Cardiac muscle cell (in vitro differentiated cells and primary cell): ENCODE results near the gene BLVRA. TPM values are rescaled to one million over a fixed set of nuclear protein-coding genes. Genes with fewer than 3 reads are reported as not detected.
A peak's percentile ranks its signal among the peaks of the same experiment; 100 is the strongest.

Experiments used
- DNase-seq, 2 donors: peaks; one replicate each; pipeline versions ENCODE4 v3.0.0 to v3.0.0-alpha.2; 2010 to 2017; ENCODE audit warnings: low read depth in 1 of 2, low spot score in 1 of 2
- H3K27ac ChIP-seq: fragments of 200-600 bp; sonication (generic); 2 replicates; pipeline ENCODE4 v1.5.1; 2016
- H3K27me3 ChIP-seq: fragments of 200-600 bp; sonication (generic); 2 replicates; pipeline ENCODE4 v1.6.0; 2016; ENCODE audit warnings: control low read depth
- H3K36me3 ChIP-seq: fragments of 200-600 bp; sonication (generic); 2 replicates; pipeline ENCODE4 v1.5.1; 2016; ENCODE audit warnings: control low read depth
- H3K4me1 ChIP-seq: fragments of 200-600 bp; sonication (generic); 2 replicates; pipeline ENCODE4 v1.8.1; 2017; ENCODE audit warnings: low read depth, mild to moderate bottlenecking, mixed run types
- H3K4me3 ChIP-seq: fragments of 200-600 bp; sonication (generic); 2 replicates; pipeline ENCODE4 v1.5.1; 2016; ENCODE audit warnings: mild to moderate bottlenecking
- H3K9me3 ChIP-seq: fragments of 200-600 bp; sonication (generic); 2 replicates; pipeline ENCODE4 v1.5.1; 2017; ENCODE audit warnings: low read depth, mild to moderate bottlenecking, control low read depth
- polyA plus RNA-seq: library from polyadenylated mRNA; unstranded; fragments of >200 nt; fragmentation: Nextera tagmentation; extraction: Ambion mirVana; gene quantifications from 2 replicates; pipeline ENCODE4 v1.2.1, GENCODE V29; 2016
- total RNA-seq: library from RNA; depleted of rRNA; stranded (reverse); fragments of >200 nt; gene quantifications from 2 replicates; pipeline ENCODE4 v1.2.3, GENCODE V29; 2016
- TF ChIP-seq, protein P1 (sequence below): IDR thresholded peaks from 2 replicates; pipeline ENCODE4 v1.5.1; 2012; ENCODE audit warnings: low read depth, mild to moderate bottlenecking, low read length

Gene BLVRA
- total and polyA plus RNA-seq, 2 experiments from 2014 or later, result 34.0 to 84.4 TPM

DNA sequence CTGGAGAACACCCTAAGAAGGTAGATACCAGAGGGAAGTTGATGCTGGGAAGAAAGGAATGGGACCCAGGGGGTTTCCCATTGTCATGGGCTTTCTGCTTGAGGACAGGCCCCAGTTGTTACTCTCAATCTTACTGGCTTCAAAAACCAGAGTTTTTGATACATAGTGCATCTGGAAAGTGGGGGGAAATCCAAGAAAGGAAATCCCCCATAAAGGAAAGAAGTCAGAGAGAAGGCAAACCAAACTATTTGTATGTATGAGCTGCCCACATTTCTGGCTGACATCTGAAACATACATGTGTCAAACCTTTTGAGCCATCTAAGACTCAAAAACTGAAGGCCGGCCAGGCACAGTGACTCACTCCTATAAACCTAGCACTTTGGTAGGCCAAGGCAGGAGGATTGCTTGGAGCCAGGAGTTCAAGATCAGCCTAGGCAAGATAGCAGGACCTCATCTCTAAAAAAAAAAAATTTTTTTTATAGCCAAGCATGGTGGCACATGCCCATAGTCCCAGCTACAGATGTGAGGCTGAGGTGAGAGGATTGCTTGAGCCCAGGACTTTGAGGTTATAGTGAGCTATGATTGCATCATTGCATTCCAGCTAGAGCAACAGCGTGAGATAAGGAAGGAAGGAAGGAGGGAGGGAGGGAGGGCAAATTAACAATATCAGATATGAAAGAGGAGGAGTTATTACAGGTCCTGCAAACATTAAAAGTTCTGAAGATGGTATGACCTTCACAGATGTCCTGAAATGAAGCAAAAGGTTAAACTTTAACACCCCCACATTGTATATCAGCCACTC, 22.5 kb upstream of the BLVRA start:
- no peaks in the 10 kb centered on the region for H3K9me3 ChIP-seq
- DNase-seq, result peak in 1 of 2 donors; percentile 77
- no peaks in the 10 kb centered on the region for H3K36me3 ChIP-seq
- H3K27me3 ChIP-seq, result no peaks in the 10 kb centered on the region
- no peaks in the 10 kb centered on the region for H3K4me1 ChIP-seq
- TF ChIP-seq, protein P1, sequence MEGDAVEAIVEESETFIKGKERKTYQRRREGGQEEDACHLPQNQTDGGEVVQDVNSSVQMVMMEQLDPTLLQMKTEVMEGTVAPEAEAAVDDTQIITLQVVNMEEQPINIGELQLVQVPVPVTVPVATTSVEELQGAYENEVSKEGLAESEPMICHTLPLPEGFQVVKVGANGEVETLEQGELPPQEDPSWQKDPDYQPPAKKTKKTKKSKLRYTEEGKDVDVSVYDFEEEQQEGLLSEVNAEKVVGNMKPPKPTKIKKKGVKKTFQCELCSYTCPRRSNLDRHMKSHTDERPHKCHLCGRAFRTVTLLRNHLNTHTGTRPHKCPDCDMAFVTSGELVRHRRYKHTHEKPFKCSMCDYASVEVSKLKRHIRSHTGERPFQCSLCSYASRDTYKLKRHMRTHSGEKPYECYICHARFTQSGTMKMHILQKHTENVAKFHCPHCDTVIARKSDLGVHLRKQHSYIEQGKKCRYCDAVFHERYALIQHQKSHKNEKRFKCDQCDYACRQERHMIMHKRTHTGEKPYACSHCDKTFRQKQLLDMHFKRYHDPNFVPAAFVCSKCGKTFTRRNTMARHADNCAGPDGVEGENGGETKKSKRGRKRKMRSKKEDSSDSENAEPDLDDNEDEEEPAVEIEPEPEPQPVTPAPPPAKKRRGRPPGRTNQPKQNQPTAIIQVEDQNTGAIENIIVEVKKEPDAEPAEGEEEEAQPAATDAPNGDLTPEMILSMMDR, result no peak
- H3K27ac ChIP-seq, result no peak overlapping the region
- H3K4me3 ChIP-seq, result no peak overlapping the region

DNA sequence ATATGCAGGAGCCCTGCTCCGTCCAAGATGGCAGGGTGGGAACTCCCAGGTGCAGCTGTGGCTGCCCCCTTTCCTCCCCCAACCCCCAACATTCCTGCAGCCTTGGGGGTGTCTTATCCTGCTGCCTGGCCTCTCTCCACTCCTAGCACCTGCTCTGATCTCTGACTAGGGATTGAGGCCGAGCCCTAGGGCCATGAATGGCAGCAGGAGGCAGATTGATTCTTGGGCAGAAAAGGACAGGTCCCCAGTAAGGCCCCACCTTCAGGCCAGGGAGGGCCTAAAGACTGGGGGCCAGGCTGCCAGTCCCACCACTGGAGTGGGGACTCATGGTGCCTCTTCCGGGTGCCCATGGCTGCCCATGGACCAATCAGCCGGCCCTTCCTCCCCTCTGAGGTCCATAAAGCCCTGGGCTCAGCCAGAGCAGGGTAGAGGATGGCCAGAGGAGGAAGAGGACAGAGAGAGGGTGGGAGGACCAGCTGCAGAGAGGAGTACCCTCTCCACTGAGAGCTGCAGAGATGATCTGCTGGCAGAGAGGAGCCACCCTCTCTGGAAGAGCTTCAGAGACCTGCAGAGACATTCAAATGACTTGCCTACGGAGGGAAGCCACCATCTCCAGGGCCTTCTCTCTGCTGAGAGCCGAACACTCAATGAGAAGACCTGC, 20.9 kb upstream of the BLVRA start:
- no peak for DNase-seq
- no peaks in the 10 kb centered on the region for H3K36me3 ChIP-seq
- no peaks in the 10 kb centered on the region for H3K9me3 ChIP-seq
- no peak overlapping the region for H3K27ac ChIP-seq
- H3K4me1 ChIP-seq, result no peaks in the 10 kb centered on the region
- TF ChIP-seq, protein P1, result no peak
- no peak overlapping the region for H3K4me3 ChIP-seq
- no peaks in the 10 kb centered on the region for H3K27me3 ChIP-seq

GRCh38 chr7:43742692-43743091, 15.8 kb upstream of the BLVRA start:
- no peak for DNase-seq
- TF ChIP-seq, protein P1, result no peak
- Histone ChIP-seq H3K27me3 (no peaks in the 10 kb centered on the region), H3K9me3 (no peaks in the 10 kb centered on the region), H3K27ac (no peak overlapping the region), H3K36me3 (no peaks in the 10 kb centered on the region), H3K4me1 (no peaks in the 10 kb centered on the region), H3K4me3 (no peak overlapping the region)

DNA sequence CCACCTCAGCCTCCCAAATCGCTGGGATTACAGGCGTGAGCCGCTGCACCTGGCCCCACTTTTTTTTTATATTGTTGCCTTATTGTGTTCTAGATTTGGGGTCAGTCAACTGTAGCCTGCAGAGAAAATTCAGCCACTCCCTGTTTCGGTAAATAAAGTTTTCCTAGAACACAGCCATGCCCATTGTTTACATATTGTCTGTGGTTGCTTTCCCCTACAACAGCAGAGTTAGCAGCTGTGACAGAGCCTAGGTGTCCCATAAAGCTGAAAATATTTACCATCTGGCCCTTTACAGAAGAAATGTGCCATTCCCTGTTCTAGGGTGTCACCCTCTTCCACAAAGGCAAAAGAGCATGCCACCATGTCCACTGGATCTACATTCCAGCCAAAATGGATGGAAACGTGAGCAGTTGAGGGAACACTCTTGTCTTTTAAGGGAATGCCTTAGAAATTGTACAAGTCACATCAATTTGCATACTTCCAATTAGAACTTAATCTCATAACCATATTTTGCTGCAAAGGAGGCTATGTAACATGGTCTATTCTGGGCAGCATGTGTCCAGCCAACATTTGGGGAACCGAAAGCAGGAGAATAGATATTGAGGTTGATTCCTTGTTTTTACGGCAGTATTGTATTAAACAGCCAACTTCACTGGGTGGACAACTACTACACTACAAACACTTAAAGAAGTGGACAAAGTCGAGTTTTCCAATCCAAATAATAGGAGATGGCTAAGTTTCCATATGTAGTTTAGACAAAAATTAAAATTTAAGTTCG, 11.0 kb upstream of the BLVRA start:
- Histone ChIP-seq H3K36me3 (no peaks in the 10 kb centered on the region), H3K4me1 (no peaks in the 10 kb centered on the region), H3K9me3 (no peaks in the 10 kb centered on the region), H3K27me3 (no peaks in the 10 kb centered on the region), H3K4me3 (no peak overlapping the region), H3K27ac (no peak overlapping the region)
- no peak for DNase-seq
- TF ChIP-seq, protein P1, result no peak

GRCh38 chr7:43749383-43749940, 9.0 kb upstream of the BLVRA start:
- no peaks in the 10 kb centered on the region for H3K27me3 ChIP-seq
- no peaks in the 10 kb centered on the region for H3K9me3 ChIP-seq
- H3K36me3 ChIP-seq, result no peaks in the 10 kb centered on the region
- TF ChIP-seq, protein P1, result no peak
- no peak for DNase-seq
- no peak overlapping the region for H3K4me3 ChIP-seq
- no peak overlapping the region for H3K27ac ChIP-seq
- no peaks in the 10 kb centered on the region for H3K4me1 ChIP-seq
